Breast epithelium (tissue), 4 donors: ENCODE results near the gene GPS2. TPM values are rescaled to one million over a fixed set of nuclear protein-coding genes. Genes with fewer than 3 reads are reported as not detected.

ENCODE experiments used
- DNase-seq, 2 donors: peaks; one replicate each; pipeline ENCODE4 v3.0.0-alpha.2; 2019; ENCODE audit warnings: low spot score in 2 of 2
- H3K27ac ChIP-seq, 2 donors: fragments of 200-600 bp; sonication (generic) in 1 of 2; one replicate each; pipeline ENCODE4 v1.5.1; 2016 to 2019; ENCODE audit warnings: mild to moderate bottlenecking in 1 of 2
- H3K27me3 ChIP-seq, 2 donors: fragments of 200-600 bp; sonication (generic) in 1 of 2; one replicate each; pipeline versions ENCODE4 v1.5.1 to v1.6.0; 2017 to 2019; ENCODE audit warnings: control low read depth in 1 of 2, mild to moderate bottlenecking in 1 of 2
- H3K36me3 ChIP-seq: fragments of 200-600 bp; one replicate; pipeline ENCODE4 v1.5.1; 2019
- H3K4me1 ChIP-seq, 2 donors: fragments of 200-600 bp; sonication (generic); one replicate each; pipeline ENCODE4 v1.5.1; 2016 to 2019; ENCODE audit warnings: control low read depth in 1 of 2
- H3K4me3 ChIP-seq, 3 donors: fragments of 200-600 bp; sonication (generic); 1 replicate in 2 of 3; 2 replicates in 1 of 3; pipeline ENCODE4 v1.5.1; 2016 to 2019; ENCODE audit warnings: mild to moderate bottlenecking in 3 of 3, moderate library complexity in 2 of 3
- H3K9me3 ChIP-seq, 2 donors: fragments of 200-600 bp; sonication (generic) in 1 of 2; one replicate each; pipeline ENCODE4 v1.5.1; 2016 to 2019; ENCODE audit warnings: control low read depth in 1 of 2
- POLR2A ChIP-seq: fragments of 450-650 bp; IDR thresholded peaks from one replicate; pipeline ENCODE4 v1.6.1; 2016; ENCODE audit warnings: antibody characterized with exemption, mild to moderate bottlenecking, moderate library complexity
- POLR2AphosphoS5 ChIP-seq, 3 donors: sonication (generic); formaldehyde crosslinking; IDR thresholded peaks; one replicate each; pipeline ENCODE4 v1.6.1; 2017; ENCODE audit warnings: antibody characterized with exemption in 3 of 3
- intact Hi-C: fragments of 100-400 bp; cut with DNase I; formaldehyde crosslinking; loops from one replicate; pipeline ENCODE4 v1.15.1; 2023; ENCODE audit warnings: low total_unique reads
- total RNA-seq, 3 donors: library from RNA; depleted of rRNA; stranded (reverse); fragments of >200 nt; gene quantifications; one replicate each; pipeline ENCODE4 v1.1.0, GENCODE V29; 2016
- TF ChIP-seq, protein P1 (sequence below), 3 donors: fragments of 450-650 bp; IDR thresholded peaks; one replicate each; pipeline ENCODE4 v1.5.1; 2016 to 2017; ENCODE audit warnings: antibody characterized with exemption in 3 of 3, mild to moderate bottlenecking in 3 of 3, moderate library complexity in 3 of 3

GPS2 gene
- total RNA-seq, 3 donors from 2014 or later: 77.3 to 109 (median 84.2) TPM

DNA sequence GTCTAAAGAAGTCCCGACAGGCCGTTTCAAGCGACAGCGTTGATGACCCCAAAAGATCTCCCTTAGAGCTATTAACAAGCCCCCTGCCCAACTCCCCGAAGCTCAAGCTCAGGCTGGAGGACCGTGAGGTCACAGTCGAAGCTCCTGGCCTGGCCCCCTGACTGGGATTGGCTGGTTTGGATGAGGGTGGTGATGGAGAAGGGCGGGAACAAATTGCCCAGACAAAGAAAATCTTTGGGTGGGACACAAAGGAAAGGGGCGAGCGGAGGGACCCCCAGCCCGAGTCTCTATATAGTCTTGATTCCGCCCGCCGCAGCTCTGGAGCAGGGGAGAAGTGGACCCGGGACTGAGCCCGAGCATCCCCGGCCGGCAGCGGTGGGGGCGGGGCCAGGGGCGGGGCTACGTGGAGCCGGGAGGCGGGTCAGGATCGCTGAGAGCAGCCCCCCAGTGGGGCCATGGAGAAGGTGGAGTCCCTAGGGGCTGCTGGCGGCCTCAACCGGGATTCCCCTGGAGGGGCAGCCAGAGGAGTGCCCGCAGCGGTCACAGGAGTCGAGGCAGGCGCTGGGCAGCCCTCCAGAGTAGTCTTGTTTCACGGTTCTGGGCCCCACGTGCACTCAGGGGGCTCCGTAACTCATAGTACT is 15.0 kb upstream of the GPS2 start:
- H3K4me1 ChIP-seq: no peaks in the 10 kb centered on the region
- DNase-seq: peak; percentile 67 to 69
- H3K9me3 ChIP-seq: no peaks in the 10 kb centered on the region
- H3K36me3 ChIP-seq: no peaks in the 10 kb centered on the region
- H3K27me3 ChIP-seq: peaks cover 0 to 7% of the 10 kb centered on the region in 2 donors
- TF ChIP-seq POLR2A (no peak), POLR2AphosphoS5 (IDR thresholded peaks at IDR 0.05) (peak in 1 of 3 donors; percentile 2)
- intact Hi-C loops: no loop called here
- peak overlapping the region; percentile 94 to 96 for H3K27ac ChIP-seq
- H3K4me3 ChIP-seq: peak overlapping the region; percentile 77 to 90 (median 86)

DNA sequence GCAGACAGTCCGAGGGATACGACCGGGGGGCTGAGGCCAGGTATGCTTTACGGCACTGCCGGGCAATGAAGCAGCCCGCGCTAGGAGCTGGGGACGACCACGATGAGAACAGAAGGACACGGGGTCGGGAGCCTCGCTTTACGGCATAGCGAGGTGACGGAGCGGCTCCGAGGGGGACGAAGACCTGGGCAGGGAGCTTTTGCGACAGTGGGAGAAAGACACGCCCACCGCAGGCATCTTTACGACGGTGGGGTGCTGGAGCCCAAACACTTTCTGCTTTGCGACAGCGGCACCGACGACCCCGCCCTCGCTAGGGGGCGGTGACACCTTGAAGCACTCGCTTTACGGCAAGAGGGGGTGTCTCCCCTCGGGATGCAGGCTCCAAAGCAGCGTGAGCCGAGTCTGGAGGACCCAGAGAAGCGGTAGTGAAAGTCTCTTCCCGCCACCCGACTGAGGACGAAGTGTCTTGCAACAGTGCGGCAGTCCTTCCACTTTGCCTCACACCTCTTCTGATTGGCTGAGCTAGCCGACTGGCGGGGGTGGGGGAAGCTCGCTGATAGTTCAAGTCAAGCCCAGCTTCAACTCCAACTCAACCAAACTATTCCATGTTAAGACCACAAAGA is 14.3 kb upstream of the GPS2 start:
- peak; percentile 82 to 94 (median 92) for TF ChIP-seq POLR2AphosphoS5 (IDR thresholded peaks at IDR 0.05)
- TF ChIP-seq, protein P1, sequence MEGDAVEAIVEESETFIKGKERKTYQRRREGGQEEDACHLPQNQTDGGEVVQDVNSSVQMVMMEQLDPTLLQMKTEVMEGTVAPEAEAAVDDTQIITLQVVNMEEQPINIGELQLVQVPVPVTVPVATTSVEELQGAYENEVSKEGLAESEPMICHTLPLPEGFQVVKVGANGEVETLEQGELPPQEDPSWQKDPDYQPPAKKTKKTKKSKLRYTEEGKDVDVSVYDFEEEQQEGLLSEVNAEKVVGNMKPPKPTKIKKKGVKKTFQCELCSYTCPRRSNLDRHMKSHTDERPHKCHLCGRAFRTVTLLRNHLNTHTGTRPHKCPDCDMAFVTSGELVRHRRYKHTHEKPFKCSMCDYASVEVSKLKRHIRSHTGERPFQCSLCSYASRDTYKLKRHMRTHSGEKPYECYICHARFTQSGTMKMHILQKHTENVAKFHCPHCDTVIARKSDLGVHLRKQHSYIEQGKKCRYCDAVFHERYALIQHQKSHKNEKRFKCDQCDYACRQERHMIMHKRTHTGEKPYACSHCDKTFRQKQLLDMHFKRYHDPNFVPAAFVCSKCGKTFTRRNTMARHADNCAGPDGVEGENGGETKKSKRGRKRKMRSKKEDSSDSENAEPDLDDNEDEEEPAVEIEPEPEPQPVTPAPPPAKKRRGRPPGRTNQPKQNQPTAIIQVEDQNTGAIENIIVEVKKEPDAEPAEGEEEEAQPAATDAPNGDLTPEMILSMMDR (IDR thresholded peaks at IDR 0.05): no peak
- peak; percentile 75 for TF ChIP-seq POLR2A
- peak; percentile 95 to 98 for DNase-seq
- H3K27ac ChIP-seq: peak overlapping the region; percentile 94 to 96
- no peaks in the 10 kb centered on the region for H3K36me3 ChIP-seq
- intact Hi-C loops: no loop called here
- peak overlapping the region; percentile 77 to 90 (median 86) for H3K4me3 ChIP-seq
- peaks cover 0 to under 1% of the 10 kb centered on the region in 2 donors for H3K27me3 ChIP-seq
- no peaks in the 10 kb centered on the region for H3K4me1 ChIP-seq
- no peaks in the 10 kb centered on the region for H3K9me3 ChIP-seq

DNA sequence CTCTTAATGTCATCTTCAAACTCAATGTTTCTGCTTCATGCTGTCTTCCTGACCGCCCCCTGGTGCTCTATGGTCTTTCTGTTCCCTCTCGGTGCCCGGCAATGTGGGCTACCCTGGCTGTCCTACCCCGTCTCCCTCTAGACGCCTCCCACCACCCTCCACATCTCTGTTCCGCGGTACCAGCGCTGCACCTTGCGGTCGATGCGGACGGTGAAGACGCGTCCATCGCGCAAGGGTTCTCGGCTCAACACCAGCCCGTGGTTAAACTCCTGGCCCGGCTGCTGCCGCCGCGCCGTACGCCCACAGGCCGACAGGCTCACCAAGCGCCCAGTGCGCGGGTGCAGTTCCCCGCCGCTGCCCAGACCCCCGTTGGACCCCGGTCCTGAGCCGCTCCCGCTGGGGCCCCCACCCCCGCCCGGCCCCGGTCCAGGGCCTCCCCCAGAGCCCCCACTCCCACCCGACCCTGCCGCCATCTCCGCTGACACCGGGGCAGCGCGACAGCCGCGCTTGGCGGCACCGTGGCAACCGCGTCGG is 13.7 kb upstream of the GPS2 start, which contains the start of gene NEURL4:
Gene NEURL4 (minus strand): TSS at position 496 of the 534 bp plus-strand sequence. CDS start 23 bp downstream, at position 473.
- Histone ChIP-seq H3K27me3 (no peaks in the 10 kb centered on the region), H3K36me3 (no peaks in the 10 kb centered on the region), H3K9me3 (no peaks in the 10 kb centered on the region), H3K4me1 (no peaks in the 10 kb centered on the region), H3K4me3 (peak within 1 kb of the TSS; percentile 77 to 90 (median 86)), H3K27ac (peak within 1 kb of the TSS; percentile 94 to 96)
- TF ChIP-seq, protein P1 (IDR thresholded peaks at IDR 0.05): no peak
- TF ChIP-seq POLR2AphosphoS5 (IDR thresholded peaks at IDR 0.05): no peak
- intact Hi-C loops: no loop called here
- no peak for DNase-seq

DNA sequence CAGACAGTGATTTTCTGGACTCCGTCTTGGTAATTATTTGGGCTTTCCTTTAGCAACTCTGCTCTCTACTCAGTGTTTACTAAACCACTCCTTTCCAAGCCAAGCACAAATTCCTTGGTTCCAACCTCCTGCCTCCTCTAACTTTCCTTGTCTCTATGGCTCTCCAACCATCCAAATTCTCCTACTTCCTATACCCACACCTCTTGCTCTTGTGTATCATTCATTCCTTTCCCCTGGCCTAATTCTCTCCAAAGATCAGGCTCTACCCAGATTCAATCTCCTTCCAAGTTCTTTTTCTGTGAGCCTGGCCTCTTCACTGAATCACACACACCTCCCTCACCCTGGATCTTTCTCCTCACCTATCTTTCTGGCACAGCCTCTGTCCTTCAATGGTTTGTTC is 12.8 kb upstream of the GPS2 start:
- H3K4me3 ChIP-seq: peak overlapping the region in 2 of 3 donors; percentile 86 to 90

DNA sequence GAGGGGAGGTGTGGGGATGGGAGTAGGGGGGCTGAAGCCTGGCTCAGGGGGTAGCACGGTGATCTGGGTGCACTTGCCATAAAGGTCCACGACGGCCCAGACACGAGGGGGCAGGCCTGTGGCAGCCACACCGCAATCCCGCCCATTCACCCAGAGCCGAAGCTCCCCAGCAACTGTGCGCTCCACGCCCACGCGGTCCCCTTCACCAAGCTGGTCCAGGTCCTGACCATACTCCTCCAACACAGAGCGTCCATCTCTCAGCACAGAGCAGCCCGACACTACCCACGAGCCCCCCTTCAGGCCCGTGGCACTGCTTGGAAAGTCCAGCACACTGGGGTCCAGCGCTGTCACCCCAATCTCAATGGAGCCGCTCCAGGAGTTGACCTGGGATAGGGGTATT is 12.3 kb upstream of the GPS2 start:
- intact Hi-C loops: no loop called here
- H3K27me3 ChIP-seq: no peaks in the 10 kb centered on the region
- H3K9me3 ChIP-seq: no peaks in the 10 kb centered on the region
- H3K36me3 ChIP-seq: no peaks in the 10 kb centered on the region
- H3K4me1 ChIP-seq: no peaks in the 10 kb centered on the region
- TF ChIP-seq, protein P1 (IDR thresholded peaks at IDR 0.05): no peak
- no peak for TF ChIP-seq POLR2AphosphoS5 (IDR thresholded peaks at IDR 0.05)
- no peak for TF ChIP-seq POLR2A
- DNase-seq: no peak
- no peak overlapping the region for H3K4me3 ChIP-seq
- no peak overlapping the region for H3K27ac ChIP-seq

More for the DNA sequence above, 12.8 kb upstream of the GPS2 start:
- DNase-seq: no peak
- Histone ChIP-seq H3K4me1 (no peaks in the 10 kb centered on the region), H3K27me3 (no peaks in the 10 kb centered on the region), H3K9me3 (no peaks in the 10 kb centered on the region), H3K36me3 (no peaks in the 10 kb centered on the region), H3K27ac (no peak overlapping the region)
- intact Hi-C loops: no loop called here
- TF ChIP-seq POLR2A (no peak), POLR2AphosphoS5 (IDR thresholded peaks at IDR 0.05) (no peak)
- TF ChIP-seq, protein P1 (IDR thresholded peaks at IDR 0.05): no peak
